GM13976 (cell line): Measurements from ENCODE around the gene C4orf50.

Experiments used
- DNase-seq: peaks from one replicate; pipeline ENCODE4 v3.0.0; 2012; ENCODE audit warnings: low spot score
- in situ Hi-C: fragments of 300-500 bp; cut with MboI; formaldehyde crosslinking; loops from one replicate; pipeline ENCODE4 v1.12.0; 2022; ENCODE audit warnings: low sequenced_read_pairs, mixed read lengths, inconsistent platforms; ENCODE audit not compliant: unreplicated experiment
- TF ChIP-seq, protein P1 (sequence below): IDR thresholded peaks from 2 replicates; pipeline ENCODE4 v1.5.1; 2012; ENCODE audit warnings: borderline replicate concordance, mild to moderate bottlenecking; ENCODE audit not compliant: insufficient read depth; ENCODE audit errors: extremely low read depth, missing control alignments, control extremely low read depth

C4orf50 gene

DNA sequence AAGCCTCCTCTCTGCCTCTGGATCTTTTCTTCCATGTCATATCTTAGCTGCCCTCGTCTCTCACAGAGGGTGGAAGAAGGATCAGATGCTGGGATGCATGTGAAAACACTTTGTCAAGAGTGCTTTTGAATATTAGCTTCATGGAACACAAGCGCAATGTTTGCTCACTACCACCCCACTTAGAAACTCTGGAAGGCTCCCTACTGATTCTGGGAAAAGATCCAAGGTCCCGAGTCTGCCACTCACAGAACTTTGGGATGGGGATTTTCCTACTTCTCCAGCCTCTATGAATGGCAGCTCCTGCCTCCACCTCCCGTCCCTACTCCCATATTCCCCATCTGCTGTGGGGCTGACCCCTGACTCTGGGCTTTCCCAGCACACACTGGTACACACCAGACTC is 85.1 kb downstream of the C4orf50 start:
- in situ Hi-C loops, result no loop called here
- TF ChIP-seq, protein P1, sequence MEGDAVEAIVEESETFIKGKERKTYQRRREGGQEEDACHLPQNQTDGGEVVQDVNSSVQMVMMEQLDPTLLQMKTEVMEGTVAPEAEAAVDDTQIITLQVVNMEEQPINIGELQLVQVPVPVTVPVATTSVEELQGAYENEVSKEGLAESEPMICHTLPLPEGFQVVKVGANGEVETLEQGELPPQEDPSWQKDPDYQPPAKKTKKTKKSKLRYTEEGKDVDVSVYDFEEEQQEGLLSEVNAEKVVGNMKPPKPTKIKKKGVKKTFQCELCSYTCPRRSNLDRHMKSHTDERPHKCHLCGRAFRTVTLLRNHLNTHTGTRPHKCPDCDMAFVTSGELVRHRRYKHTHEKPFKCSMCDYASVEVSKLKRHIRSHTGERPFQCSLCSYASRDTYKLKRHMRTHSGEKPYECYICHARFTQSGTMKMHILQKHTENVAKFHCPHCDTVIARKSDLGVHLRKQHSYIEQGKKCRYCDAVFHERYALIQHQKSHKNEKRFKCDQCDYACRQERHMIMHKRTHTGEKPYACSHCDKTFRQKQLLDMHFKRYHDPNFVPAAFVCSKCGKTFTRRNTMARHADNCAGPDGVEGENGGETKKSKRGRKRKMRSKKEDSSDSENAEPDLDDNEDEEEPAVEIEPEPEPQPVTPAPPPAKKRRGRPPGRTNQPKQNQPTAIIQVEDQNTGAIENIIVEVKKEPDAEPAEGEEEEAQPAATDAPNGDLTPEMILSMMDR, result no peak
- no peak for DNase-seq

DNA sequence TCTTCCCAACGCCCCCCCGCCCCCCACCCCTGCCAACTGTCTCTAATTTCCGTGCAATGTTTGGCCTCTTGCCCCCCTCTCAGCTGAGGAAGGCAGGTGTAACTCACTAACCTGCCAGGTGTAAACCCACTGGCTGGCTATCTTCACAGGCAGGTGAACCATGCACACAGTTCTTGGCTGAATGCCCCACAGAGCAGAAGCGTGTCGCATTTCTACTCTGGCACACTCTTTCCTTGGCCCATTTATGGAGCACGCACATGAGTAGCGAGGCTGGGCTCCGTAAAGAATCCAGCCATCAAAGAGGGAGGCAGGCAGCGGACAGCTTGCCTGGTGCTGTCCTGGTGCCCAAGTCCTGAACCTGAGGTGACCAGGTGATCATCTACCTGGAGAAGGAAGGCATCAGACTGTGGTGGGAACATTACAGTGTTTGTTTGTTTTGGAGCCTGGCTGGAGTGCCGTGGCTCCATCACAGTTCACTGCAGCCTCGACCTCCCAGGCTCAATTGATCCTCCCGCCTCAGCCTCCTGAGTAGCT is 86.1 kb downstream of the C4orf50 start:
- TF ChIP-seq, protein P1, result no peak
- in situ Hi-C loops, result no loop called here
- DNase-seq, result no peak

DNA sequence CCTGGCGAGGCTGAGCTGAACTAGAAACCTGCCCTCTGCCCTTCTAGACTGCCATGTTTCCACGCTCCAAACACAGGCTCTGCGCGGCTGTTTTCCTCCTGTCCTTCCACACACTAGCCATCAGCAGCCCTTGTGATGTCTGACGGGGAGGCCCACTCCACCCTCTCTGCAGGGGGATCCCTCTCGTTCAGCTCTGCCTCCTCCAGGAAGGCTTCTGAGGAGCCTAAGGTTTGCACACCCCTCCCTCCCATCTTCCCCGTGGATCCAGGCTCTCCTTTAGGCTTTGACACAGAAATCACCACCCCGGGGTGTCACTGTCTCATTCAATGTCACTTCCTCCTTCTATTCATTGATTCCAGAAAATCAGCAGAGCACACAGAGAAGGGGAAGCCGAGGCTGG is 86.7 kb downstream of the C4orf50 start:
- DNase-seq, result no peak
- TF ChIP-seq, protein P1, result no peak
- in situ Hi-C loops, result no loop called here

DNA sequence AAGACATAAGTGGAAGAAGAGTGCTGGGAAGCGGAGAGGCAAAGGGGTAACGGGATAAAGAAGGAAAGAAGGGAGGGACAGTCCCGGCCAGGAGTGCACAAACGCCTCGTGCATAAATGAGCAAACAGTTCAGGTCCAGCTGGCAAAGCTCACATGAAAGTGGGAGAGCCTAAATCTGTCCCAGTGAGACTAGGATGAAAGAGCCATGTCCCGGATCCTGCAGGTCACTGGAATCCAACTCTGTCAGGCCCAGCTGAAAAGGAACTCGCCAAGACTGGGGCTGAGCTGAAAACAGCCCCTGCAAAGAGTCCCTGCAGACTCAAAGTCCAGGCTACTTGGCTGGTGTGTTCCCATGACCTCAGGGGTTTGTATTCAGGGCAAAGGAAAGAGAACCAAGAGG is 87.4 kb downstream of the C4orf50 start:
- in situ Hi-C loops, result no loop called here
- TF ChIP-seq, protein P1, result no peak
- no peak for DNase-seq

DNA sequence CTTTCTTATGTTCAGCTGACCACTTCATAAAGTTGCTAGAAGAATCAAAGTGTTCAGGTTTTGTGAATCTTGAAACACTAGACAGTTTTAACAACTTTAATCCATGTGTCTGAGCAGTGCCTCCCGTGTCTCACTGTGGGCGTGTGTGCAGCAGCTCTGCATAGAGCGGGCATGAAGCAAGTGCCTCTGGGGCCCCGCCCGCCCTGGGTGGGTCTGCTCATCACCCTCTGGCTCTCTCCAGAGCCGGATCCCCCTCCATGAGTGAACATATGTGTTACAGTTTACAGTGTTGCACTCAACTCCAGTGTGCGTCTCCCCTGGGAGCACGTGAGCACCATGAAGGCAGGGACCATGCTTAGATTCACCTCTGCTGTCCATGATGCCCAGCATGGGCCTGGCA is 87.8 kb downstream of the C4orf50 start:
- DNase-seq, result no peak
- in situ Hi-C loops, result no loop called here
- TF ChIP-seq, protein P1, result no peak

DNA sequence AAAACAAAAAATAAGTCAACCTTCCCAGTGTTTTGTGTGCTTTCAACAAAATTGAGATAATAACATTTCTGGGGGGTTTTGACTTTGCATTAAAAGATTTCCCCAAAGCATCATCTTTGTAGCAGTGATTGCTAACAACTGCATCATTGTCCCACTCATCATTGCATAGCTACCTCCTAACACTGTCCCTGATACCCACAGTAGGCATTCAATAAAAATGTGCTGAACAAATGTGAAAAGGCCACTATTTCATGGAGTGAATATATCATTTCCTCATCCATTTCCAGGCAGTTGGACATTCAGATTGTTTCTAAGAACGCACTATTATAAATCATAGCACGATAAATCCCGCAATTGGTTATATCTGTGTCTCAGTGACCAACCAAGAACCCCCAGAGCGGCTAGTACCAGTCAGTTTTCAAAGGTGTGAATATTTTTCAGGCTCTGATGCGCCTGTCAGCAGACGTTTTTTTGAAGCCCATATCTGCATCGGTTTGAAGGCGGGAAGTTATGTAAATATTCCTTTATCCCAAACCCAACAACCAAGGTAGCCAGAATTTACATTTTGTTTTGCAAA is 89.3 kb downstream of the C4orf50 start:
- in situ Hi-C loops, result no loop called here
- TF ChIP-seq, protein P1, result no peak
- no peak for DNase-seq
